Measurements from ENCODE around the gene TLN1.

DNA sequence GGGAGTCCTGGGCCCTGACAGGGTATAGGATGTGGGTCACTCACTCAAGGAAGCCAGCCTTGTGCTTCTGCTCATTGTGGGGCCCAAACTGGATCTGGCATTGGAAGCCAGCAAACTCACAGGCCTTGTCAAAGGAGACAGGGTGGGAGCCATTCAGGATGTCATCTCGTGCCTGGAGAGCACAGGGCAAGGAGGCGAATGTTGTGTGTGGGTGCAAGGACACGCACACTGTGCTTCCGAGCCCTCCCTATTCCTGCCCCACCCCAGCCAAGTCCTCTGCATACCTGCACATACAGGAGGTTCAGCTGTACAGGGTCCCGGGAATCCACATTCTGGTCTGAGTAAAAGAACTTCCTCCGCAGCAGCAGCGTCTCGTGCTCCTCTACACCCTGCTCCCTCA is 8.1 kb downstream of the TLN1 start:
- TF ChIP-seq, protein P1, sequence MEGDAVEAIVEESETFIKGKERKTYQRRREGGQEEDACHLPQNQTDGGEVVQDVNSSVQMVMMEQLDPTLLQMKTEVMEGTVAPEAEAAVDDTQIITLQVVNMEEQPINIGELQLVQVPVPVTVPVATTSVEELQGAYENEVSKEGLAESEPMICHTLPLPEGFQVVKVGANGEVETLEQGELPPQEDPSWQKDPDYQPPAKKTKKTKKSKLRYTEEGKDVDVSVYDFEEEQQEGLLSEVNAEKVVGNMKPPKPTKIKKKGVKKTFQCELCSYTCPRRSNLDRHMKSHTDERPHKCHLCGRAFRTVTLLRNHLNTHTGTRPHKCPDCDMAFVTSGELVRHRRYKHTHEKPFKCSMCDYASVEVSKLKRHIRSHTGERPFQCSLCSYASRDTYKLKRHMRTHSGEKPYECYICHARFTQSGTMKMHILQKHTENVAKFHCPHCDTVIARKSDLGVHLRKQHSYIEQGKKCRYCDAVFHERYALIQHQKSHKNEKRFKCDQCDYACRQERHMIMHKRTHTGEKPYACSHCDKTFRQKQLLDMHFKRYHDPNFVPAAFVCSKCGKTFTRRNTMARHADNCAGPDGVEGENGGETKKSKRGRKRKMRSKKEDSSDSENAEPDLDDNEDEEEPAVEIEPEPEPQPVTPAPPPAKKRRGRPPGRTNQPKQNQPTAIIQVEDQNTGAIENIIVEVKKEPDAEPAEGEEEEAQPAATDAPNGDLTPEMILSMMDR (IDR thresholded peaks at IDR 0.05): no peak
- TF ChIP-seq POLR2A (IDR thresholded peaks at IDR 0.05) (no peak), POLR2AphosphoS5 (IDR thresholded peaks at IDR 0.05) (no peak)

Measured in prostate gland (tissue), 2 donors.